Fibroblast of lung (primary cell): ENCODE measurements around the gene WDR55. TPM values are rescaled to one million over a fixed set of nuclear protein-coding genes. Genes with fewer than 3 reads are reported as not detected.
A peak's percentile ranks its signal among the peaks of the same experiment; 100 is the strongest.
"Not testable (repeated sequence)": the region's sequence is repeated elsewhere in the genome, so short reads cannot be mapped to it uniquely, and the experiment has no call there.

ENCODE experiments used
- DNase-seq, 2 donors: peaks; one replicate each; pipeline versions ENCODE4 v3.0.0 to v3.0.0-alpha.2; 2010; ENCODE audit warnings: low read depth in 2 of 2
- H2AFZ ChIP-seq: 2 replicates; pipeline ENCODE4 v1.5.1; 2012; ENCODE audit warnings: low read length, control low read depth, inconsistent platforms
- H3K27ac ChIP-seq: 2 replicates; pipeline ENCODE4 v1.5.1; 2011; ENCODE audit warnings: low read length, control low read depth; ENCODE audit not compliant: insufficient read depth
- H3K27me3 ChIP-seq: 2 replicates; pipeline ENCODE4 v1.5.1; 2011; ENCODE audit warnings: mild to moderate bottlenecking, low read length; ENCODE audit not compliant: control insufficient read depth, insufficient read depth
- H3K36me3 ChIP-seq: 2 replicates; pipeline ENCODE4 v1.5.1; 2011; ENCODE audit warnings: low read length; ENCODE audit not compliant: control insufficient read depth, insufficient read depth
- H3K4me1 ChIP-seq: 2 replicates; pipeline ENCODE4 v1.5.1; 2011; ENCODE audit warnings: low read length; ENCODE audit not compliant: control insufficient read depth, insufficient read depth; ENCODE audit errors: extremely low read depth
- H3K4me2 ChIP-seq: 2 replicates; pipeline ENCODE4 v1.5.1; 2011; ENCODE audit warnings: low read length, control low read depth; ENCODE audit not compliant: insufficient read depth; ENCODE audit errors: extremely low read depth
- H3K4me3 ChIP-seq, 4 experiments: fragments of 200-600 bp in 1 of 4; sonication (generic) in 1 of 4; replicated peaks in 1 of 4; 2 replicates each; pipeline ENCODE4 v1.5.1; 2011 to 2016; ENCODE audit warnings: low read length in 4 of 4, low read depth in 3 of 4, mild to moderate bottlenecking in 3 of 4, control low read depth in 2 of 4, inconsistent platforms in 1 of 4, mixed read lengths in 1 of 4; ENCODE audit not compliant: insufficient read depth in 1 of 4; ENCODE audit errors: control extremely low read depth in 1 of 4
- H3K79me2 ChIP-seq: 2 replicates; pipeline ENCODE4 v1.5.1; 2012; ENCODE audit warnings: mild to moderate bottlenecking, low read length, inconsistent platforms; ENCODE audit not compliant: control insufficient read depth, insufficient read depth
- H3K9ac ChIP-seq: 2 replicates; pipeline ENCODE4 v1.5.1; 2011; ENCODE audit warnings: mild to moderate bottlenecking, low read length, control low read depth; ENCODE audit not compliant: insufficient read depth
- H3K9me3 ChIP-seq: 2 replicates; pipeline ENCODE4 v1.5.1; 2012; ENCODE audit warnings: low read depth, low read length; ENCODE audit not compliant: control insufficient read depth, insufficient read depth
- H4K20me1 ChIP-seq: 2 replicates; pipeline ENCODE4 v1.5.1; 2011; ENCODE audit warnings: low read length; ENCODE audit not compliant: control insufficient read depth, insufficient read depth; ENCODE audit errors: extremely low read depth
- EZH2 ChIP-seq: IDR thresholded peaks from 2 replicates; pipeline ENCODE4 v1.5.1; 2012; ENCODE audit warnings: low read length, control low read depth, mild to moderate bottlenecking; ENCODE audit errors: missing control alignments
- polyA plus RNA-seq, 2 donors: library from polyadenylated mRNA; depleted of rRNA in 1 of 2; stranded (reverse) in 1 of 2; unstranded in 1 of 2; fragments of >200 nt; gene quantifications; 2 replicates each; pipeline ENCODE4 v1.2.1, GENCODE V29; 2011 to 2012; ENCODE audit warnings: missing spikeins in 1 of 2
- total RNA-seq: library from RNA; depleted of rRNA; stranded (reverse); fragments of >200 nt; gene quantifications from 2 replicates; pipeline ENCODE4 v1.2.1, GENCODE V29; 2014
- TF ChIP-seq, protein P1 (sequence below), 2 donors: IDR thresholded peaks in 1 of 2; conservative IDR thresholded peaks in 1 of 2; 1 replicate in 1 of 2; 2 replicates in 1 of 2; pipeline ENCODE4 v1.5.1; 2011 to 2012; ENCODE audit warnings: low read length in 2 of 2, control low read depth in 1 of 2, inconsistent platforms in 1 of 2, low read depth in 1 of 2, mild to moderate bottlenecking in 1 of 2

The WDR55 gene
- total and polyA plus RNA-seq, 2 donors (not counting 1 experiment from before 2014, with no cell fraction given): 18.8 to 28.4 TPM

DNA sequence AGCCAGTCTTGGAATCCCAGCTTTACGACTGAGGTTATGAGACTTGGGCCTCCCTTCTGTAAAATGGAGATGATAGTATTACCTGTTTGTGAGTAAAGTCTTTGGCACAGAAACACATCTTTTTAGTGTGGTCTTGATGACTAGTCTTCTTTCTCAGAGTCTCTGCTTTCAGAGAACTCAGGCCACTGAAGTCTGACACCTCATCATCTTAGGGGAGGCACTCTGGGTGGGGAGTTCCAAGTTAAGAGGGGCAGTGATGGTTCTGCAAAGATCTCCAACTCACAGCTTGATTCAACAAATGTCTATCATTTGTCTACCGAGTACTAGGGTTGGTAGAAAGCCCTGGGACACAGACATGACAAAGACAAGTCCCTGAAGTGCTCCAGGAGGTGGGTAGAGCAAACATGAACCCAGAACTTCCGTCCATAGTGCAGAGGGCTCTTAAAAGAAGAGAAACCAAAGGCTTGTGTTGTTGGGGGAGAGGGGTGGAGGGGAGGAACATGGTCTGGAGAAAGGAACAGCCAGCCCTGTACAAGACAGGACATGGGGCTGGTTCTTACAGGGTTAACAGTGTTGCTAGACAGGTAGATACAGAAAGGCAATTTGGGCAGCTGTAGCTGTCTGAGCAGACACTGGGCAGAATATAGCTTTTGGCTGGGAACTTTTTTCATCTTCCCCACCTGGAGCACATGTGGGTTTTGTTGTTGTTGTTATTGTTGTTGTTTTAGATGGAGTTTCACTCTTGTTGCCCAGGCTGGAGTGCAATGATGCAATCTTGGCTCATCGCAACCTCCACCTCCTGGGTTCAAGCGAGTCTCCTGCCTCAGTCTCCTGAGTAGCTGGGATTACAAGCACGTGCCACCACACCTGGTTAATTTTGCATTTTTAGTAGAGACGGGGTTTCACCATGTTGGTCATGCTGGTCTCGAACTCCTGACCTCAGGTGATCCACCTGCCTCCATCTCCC lies 29.1 kb upstream of the WDR55 start:
- H3K36me3 ChIP-seq: no peaks in the 10 kb centered on the region
- TF ChIP-seq, protein P1, sequence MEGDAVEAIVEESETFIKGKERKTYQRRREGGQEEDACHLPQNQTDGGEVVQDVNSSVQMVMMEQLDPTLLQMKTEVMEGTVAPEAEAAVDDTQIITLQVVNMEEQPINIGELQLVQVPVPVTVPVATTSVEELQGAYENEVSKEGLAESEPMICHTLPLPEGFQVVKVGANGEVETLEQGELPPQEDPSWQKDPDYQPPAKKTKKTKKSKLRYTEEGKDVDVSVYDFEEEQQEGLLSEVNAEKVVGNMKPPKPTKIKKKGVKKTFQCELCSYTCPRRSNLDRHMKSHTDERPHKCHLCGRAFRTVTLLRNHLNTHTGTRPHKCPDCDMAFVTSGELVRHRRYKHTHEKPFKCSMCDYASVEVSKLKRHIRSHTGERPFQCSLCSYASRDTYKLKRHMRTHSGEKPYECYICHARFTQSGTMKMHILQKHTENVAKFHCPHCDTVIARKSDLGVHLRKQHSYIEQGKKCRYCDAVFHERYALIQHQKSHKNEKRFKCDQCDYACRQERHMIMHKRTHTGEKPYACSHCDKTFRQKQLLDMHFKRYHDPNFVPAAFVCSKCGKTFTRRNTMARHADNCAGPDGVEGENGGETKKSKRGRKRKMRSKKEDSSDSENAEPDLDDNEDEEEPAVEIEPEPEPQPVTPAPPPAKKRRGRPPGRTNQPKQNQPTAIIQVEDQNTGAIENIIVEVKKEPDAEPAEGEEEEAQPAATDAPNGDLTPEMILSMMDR (conservative IDR thresholded peaks at IDR 0.05 in 1 of 2, IDR thresholded peaks at IDR 0.05 in 1 of 2; ENCODE audit: low read depth in 1 of 2, low read length in 2 of 2): no peak
- TF ChIP-seq EZH2: no peak
- H2AFZ ChIP-seq: no peak overlapping the region
- peaks cover 2% of the 10 kb centered on the region for H3K4me1 ChIP-seq
- no peaks in the 10 kb centered on the region for H4K20me1 ChIP-seq
- no peaks in the 10 kb centered on the region for H3K9me3 ChIP-seq
- H3K27me3 ChIP-seq: no peaks in the 10 kb centered on the region
- no peak overlapping the region for H3K4me2 ChIP-seq
- H3K9ac ChIP-seq: no peak overlapping the region
- H3K4me3 ChIP-seq: no peak overlapping the region
- H3K27ac ChIP-seq: no peak overlapping the region
- no peak for DNase-seq
- H3K79me2 ChIP-seq: peaks cover 5% of the 10 kb centered on the region

DNA sequence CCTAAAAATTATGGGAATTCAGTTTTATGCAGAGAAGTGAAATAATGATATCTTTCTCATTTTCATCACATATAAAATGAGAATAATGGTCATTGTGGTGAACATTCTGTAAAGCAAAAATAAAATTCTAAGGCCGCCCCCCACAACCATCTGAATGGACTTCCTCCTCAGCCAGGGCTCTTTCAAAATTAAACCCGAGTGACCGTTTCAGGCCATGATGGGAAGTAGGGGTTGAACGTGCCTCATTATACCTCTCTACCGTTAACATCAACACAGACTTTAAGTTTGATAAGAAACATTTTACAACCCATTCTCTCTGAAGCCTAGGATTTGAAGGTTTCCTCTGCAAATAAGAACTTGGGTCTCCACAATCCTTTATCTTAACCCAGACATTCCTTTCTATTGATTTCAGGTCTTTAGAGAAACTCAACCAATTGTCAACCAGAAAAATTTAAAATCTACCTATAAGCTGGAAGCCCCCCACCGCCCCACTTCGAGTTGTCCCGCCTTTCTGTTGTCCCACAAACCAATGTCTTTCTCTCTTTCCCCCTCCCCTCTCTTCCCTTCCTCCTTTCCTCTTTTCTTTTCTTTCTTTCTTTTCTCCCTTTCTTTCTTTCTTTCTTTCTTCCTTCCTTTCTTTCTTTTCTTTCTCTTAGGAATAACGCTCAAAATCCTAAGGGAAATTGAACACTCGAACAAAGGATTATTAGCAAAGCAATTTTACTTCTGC lies 27.2 kb upstream of the WDR55 start:
- Histone ChIP-seq H3K9ac (no peak overlapping the region), H3K4me1 (no peaks in the 10 kb centered on the region), H3K79me2 (peaks cover 5% of the 10 kb centered on the region), H3K4me2 (no peak overlapping the region), H3K36me3 (peaks cover 4% of the 10 kb centered on the region), H4K20me1 (no peaks in the 10 kb centered on the region), H3K27me3 (no peaks in the 10 kb centered on the region), H3K4me3 (no peak overlapping the region), H2AFZ (no peak overlapping the region), H3K9me3 (no peaks in the 10 kb centered on the region), H3K27ac (no peak overlapping the region)
- DNase-seq: no peak
- TF ChIP-seq, protein P1 (conservative IDR thresholded peaks at IDR 0.05 in 1 of 2, IDR thresholded peaks at IDR 0.05 in 1 of 2; ENCODE audit: low read depth in 1 of 2, low read length in 2 of 2): no peak
- no peak for TF ChIP-seq EZH2

DNA sequence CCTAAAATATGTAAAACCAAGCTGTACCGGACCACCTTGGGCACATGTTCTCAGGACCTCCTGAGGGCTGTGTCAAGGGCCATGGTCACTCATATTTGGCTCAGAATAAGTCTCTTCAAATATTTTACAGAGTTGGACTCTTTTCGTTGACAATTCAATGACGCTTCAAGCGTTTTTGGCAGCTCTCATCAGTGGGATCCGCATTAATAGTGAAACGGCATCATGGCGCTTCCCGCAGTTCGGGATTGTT lies 25.9 kb upstream of the WDR55 start:
- H3K4me1 ChIP-seq, DNase-seq, H3K9ac ChIP-seq, H3K36me3 ChIP-seq, H3K9me3 ChIP-seq, H4K20me1 ChIP-seq, H3K79me2 ChIP-seq, H3K27me3 ChIP-seq: not testable (repeated sequence)
- peak overlapping the region; percentile 73 for H3K4me2 ChIP-seq
- peak overlapping the region; percentile 73 for H3K27ac ChIP-seq
- H3K4me3 ChIP-seq: peak overlapping the region in 2 of 4 experiments; percentile 53 to 83
- H2AFZ ChIP-seq: peak overlapping the region; percentile 72
